GM13977 (cell line): ENCODE measurements around the gene RFX7.
"Not testable (repeated sequence)": the region's sequence is repeated elsewhere in the genome, so short reads cannot be mapped to it uniquely, and the experiment has no call there.

ENCODE experiments used
- DNase-seq: peaks from one replicate; pipeline ENCODE4 v3.0.0; 2012; ENCODE audit warnings: low spot score
- CTCF ChIP-seq: IDR thresholded peaks from 2 replicates; pipeline ENCODE4 v1.5.1; 2012; ENCODE audit warnings: mild to moderate bottlenecking, control low read depth; ENCODE audit not compliant: insufficient read depth; ENCODE audit errors: extremely low read depth, missing control alignments
- in situ Hi-C: fragments of 300-500 bp; cut with MboI; formaldehyde crosslinking; loops from one replicate; pipeline ENCODE4 v1.12.0; 2022; ENCODE audit warnings: low sequenced_read_pairs, low pct_unique_long_range_greater_than_20kb, mixed read lengths, inconsistent platforms; ENCODE audit not compliant: unreplicated experiment

The RFX7 gene

DNA sequence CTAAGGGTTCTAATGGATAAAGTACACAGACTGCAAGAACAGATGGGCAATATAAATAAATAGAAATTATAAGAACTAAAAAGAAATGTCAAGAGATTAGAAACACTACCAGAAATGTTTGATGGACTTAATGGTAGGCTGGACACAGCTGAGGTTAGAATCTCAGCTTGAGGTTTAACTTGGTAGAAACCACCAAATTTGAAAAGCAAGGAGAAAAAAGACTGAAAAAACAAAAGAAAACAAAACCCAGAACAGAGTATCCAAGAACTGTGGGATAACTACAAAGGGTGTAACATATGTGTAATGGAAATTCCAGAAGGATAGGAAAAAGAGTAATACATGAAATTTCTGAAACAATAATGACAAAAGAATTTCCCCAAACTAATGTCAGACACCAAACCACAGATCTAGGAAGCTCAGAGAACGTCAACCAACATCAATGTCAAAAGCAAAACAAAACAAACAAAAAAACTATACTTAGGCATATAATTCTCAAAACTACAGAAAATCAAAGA is 35.0 kb downstream of the RFX7 start:
- no peak for TF ChIP-seq CTCF
- in situ Hi-C loops, result no loop called here
- no peak for DNase-seq

GRCh38 chr15:56208185-56208584 is 35.5 kb downstream of the RFX7 start:
- no peak for TF ChIP-seq CTCF
- in situ Hi-C loops, result no loop called here
- DNase-seq, result no peak

DNA sequence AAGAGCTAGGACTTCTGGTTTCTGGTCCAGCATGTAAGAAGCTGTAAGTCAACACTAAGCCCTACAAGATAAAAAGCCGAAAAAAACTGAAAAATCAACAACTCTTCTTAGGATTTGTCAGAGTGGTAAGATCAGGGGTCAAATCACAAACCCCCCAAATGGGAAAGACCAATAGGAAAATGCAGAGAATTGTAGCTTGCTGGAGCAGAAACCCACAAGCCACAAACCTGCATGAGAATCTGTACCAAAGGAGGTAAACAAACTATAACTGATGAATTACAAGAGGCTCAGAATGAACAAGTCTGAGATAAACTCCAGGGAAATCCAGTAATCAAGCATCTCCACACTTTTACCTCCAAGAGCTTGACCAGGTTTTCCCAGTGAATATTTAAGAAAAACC is 36.0 kb downstream of the RFX7 start:
- in situ Hi-C loops, result no loop called here
- no peak for DNase-seq
- TF ChIP-seq CTCF, result no peak

DNA sequence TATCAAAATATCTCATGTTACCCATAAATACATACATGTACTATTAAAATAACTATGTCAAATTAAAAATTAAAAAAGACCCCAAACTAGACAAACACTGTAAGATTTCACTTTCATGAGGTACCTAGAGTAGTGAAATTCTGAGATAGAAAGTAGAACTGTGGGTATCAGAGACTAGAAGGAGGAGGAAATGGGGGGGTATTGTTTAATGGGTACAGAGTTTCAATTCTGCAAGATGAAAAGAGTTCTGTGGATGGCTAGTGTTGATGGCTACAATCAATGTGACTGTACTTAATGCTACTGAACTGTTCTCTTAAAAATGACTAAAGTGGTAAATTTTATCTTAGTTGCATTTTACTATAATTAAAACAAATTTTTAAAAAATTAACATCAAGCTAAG is 36.6 kb downstream of the RFX7 start:
- no peak for DNase-seq
- TF ChIP-seq CTCF, result no peak
- in situ Hi-C loops, result no loop called here

- in situ Hi-C loops, result no loop called here
- no peak for TF ChIP-seq CTCF
- DNase-seq, result no peak
Measured at GRCh38 chr15:56205061-56205876, 38.4 kb downstream of the RFX7 start.

- DNase-seq, in situ Hi-C loops: not testable (repeated sequence)
Measured at GRCh38 chr15:56203312-56203922, 40.3 kb downstream of the RFX7 start.

- in situ Hi-C loops, result no loop called here
- no peak for DNase-seq
- no peak for TF ChIP-seq CTCF
Measured at GRCh38 chr15:56202701-56203100, 41.0 kb downstream of the RFX7 start.
